ENCODE data around the gene SOX1.

SOX1 gene

GRCh38 chr13:112064222-112064621, 2.7 kb upstream of the SOX1 start:
- Histone ChIP-seq H2BK5ac (ENCODE audit: low read depth, low read length, poor library complexity, severe bottlenecking) (no peak overlapping the region), H3K9ac (ENCODE audit: low read length) (no peak overlapping the region), H3K4me1 (ENCODE audit: control insufficient read depth, insufficient read depth, low read depth, low read length) (peaks cover 25% of the 10 kb centered on the region), H3K27me3 (ENCODE audit: control insufficient read depth in 1 of 2, insufficient read depth in 1 of 2, low read length in 2 of 2) (peaks cover 77 to 84% of the 10 kb centered on the region in 2 experiments), H4K8ac (ENCODE audit: low read length) (no peak overlapping the region), H2AK5ac (ENCODE audit: low read length, severe bottlenecking) (no peak overlapping the region), H3K23ac (ENCODE audit: low read length in 2 of 2) (no peak overlapping the region), H2AFZ (ENCODE audit: low read depth, low read length) (no peak overlapping the region), H2BK12ac (ENCODE audit: low read length in 2 of 2) (no peak overlapping the region), H3K27ac (ENCODE audit: low read length, poor library complexity, severe bottlenecking) (no peak overlapping the region), H3K4ac (ENCODE audit: low read depth in 1 of 2, low read length in 2 of 2) (no peak overlapping the region), H2BK15ac (ENCODE audit: low read depth, poor library complexity, severe bottlenecking) (no peak overlapping the region), H2BK120ac (ENCODE audit: low read depth, low read length) (no peak overlapping the region), H3K9me3 (ENCODE audit: control insufficient read depth, low read length) (peaks cover 3% of the 10 kb centered on the region), H3K79me1 (replicated peaks; ENCODE audit: low read length, poor library complexity, severe bottlenecking) (no peaks in the 10 kb centered on the region), H4K91ac (ENCODE audit: low read length) (peak overlapping the region; percentile 21), H3K4me3 (ENCODE audit: insufficient read depth in 1 of 2, low read depth in 1 of 2, low read length in 2 of 2) (no peak overlapping the region), H3K4me2 (ENCODE audit: low read length, poor library complexity, severe bottlenecking) (no peak overlapping the region), H3K36me3 (ENCODE audit: control insufficient read depth in 1 of 2, insufficient read depth in 2 of 2, low read depth in 1 of 2, low read length in 2 of 2) (peaks cover 0 to 3% of the 10 kb centered on the region in 2 experiments), H3K18ac (ENCODE audit: low read depth in 1 of 2, low read length in 2 of 2) (no peak overlapping the region), H3K14ac (ENCODE audit: low read length in 2 of 2) (no peak overlapping the region)
- DNase-seq = no peak
- 8% methylated on average over 6 of the region's 7 CpGs for whole genome bisulfite sequencing

- H2BK5ac ChIP-seq (ENCODE audit: low read depth, low read length, poor library complexity, severe bottlenecking) = no peak overlapping the region
- no peak overlapping the region for H3K4ac ChIP-seq (ENCODE audit: low read depth in 1 of 2, low read length in 2 of 2)
- no peak overlapping the region for H4K91ac ChIP-seq (ENCODE audit: low read length)
- H3K79me1 ChIP-seq (replicated peaks; ENCODE audit: low read length, poor library complexity, severe bottlenecking) = no peaks in the 10 kb centered on the region
- H4K8ac ChIP-seq (ENCODE audit: low read length) = no peak overlapping the region
- no peak overlapping the region for H2BK12ac ChIP-seq (ENCODE audit: low read length in 2 of 2)
- H3K23ac ChIP-seq (ENCODE audit: low read length in 2 of 2) = no peak overlapping the region
- peaks cover 26% of the 10 kb centered on the region for H3K4me1 ChIP-seq (ENCODE audit: control insufficient read depth, insufficient read depth, low read depth, low read length)
- 6% methylated on average over 11 of the region's 11 CpGs for WGBS
- no peak for DNase-seq
- peaks cover 77 to 83% of the 10 kb centered on the region in 2 experiments for H3K27me3 ChIP-seq (ENCODE audit: control insufficient read depth in 1 of 2, insufficient read depth in 1 of 2, low read length in 2 of 2)
- H3K27ac ChIP-seq (ENCODE audit: low read length, poor library complexity, severe bottlenecking) = no peak overlapping the region
- H3K18ac ChIP-seq (ENCODE audit: low read depth in 1 of 2, low read length in 2 of 2) = no peak overlapping the region
- H2BK120ac ChIP-seq (ENCODE audit: low read depth, low read length) = no peak overlapping the region
- no peaks in the 10 kb centered on the region for H3K9me3 ChIP-seq (ENCODE audit: control insufficient read depth, low read length)
- H2AFZ ChIP-seq (ENCODE audit: low read depth, low read length) = no peak overlapping the region
- peaks cover 0 to 3% of the 10 kb centered on the region in 2 experiments for H3K36me3 ChIP-seq (ENCODE audit: control insufficient read depth in 1 of 2, insufficient read depth in 2 of 2, low read depth in 1 of 2, low read length in 2 of 2)
- H3K4me3 ChIP-seq (ENCODE audit: insufficient read depth in 1 of 2, low read depth in 1 of 2, low read length in 2 of 2) = no peak overlapping the region
- H2AK5ac ChIP-seq (ENCODE audit: low read length, severe bottlenecking) = no peak overlapping the region
- H3K14ac ChIP-seq (ENCODE audit: low read length in 2 of 2) = no peak overlapping the region
- no peak overlapping the region for H2BK15ac ChIP-seq (ENCODE audit: low read depth, poor library complexity, severe bottlenecking)
- no peak overlapping the region for H3K9ac ChIP-seq (ENCODE audit: low read length)
- H3K4me2 ChIP-seq (ENCODE audit: low read length, poor library complexity, severe bottlenecking) = no peak overlapping the region
Measured at GRCh38 chr13:112065521-112065866, 1.5 kb upstream of the SOX1 start.

GRCh38 chr13:112065867-112066623, 904 bp upstream of the SOX1 start:
- Histone ChIP-seq H3K23ac (ENCODE audit: low read length in 2 of 2) (no peak overlapping the region), H3K36me3 (ENCODE audit: control insufficient read depth in 1 of 2, insufficient read depth in 2 of 2, low read depth in 1 of 2, low read length in 2 of 2) (peaks cover 0 to 3% of the 10 kb centered on the region in 2 experiments), H2AFZ (ENCODE audit: low read depth, low read length) (no peak overlapping the region), H3K27ac (ENCODE audit: low read length, poor library complexity, severe bottlenecking) (no peak overlapping the region), H4K8ac (ENCODE audit: low read length) (no peak overlapping the region), H3K4me2 (ENCODE audit: low read length, poor library complexity, severe bottlenecking) (peak overlapping the region; percentile 46), H3K9me3 (ENCODE audit: control insufficient read depth, low read length) (no peaks in the 10 kb centered on the region), H2BK120ac (ENCODE audit: low read depth, low read length) (no peak overlapping the region), H3K79me1 (replicated peaks; ENCODE audit: low read length, poor library complexity, severe bottlenecking) (no peaks in the 10 kb centered on the region), H2AK5ac (ENCODE audit: low read length, severe bottlenecking) (no peak overlapping the region), H3K9ac (ENCODE audit: low read length) (no peak overlapping the region), H3K14ac (ENCODE audit: low read length in 2 of 2) (no peak overlapping the region), H3K18ac (ENCODE audit: low read depth in 1 of 2, low read length in 2 of 2) (no peak overlapping the region), H3K4me1 (ENCODE audit: control insufficient read depth, insufficient read depth, low read depth, low read length) (peaks cover 26% of the 10 kb centered on the region), H2BK15ac (ENCODE audit: low read depth, poor library complexity, severe bottlenecking) (no peak overlapping the region), H3K27me3 (ENCODE audit: control insufficient read depth in 1 of 2, insufficient read depth in 1 of 2, low read length in 2 of 2) (peaks cover 77 to 83% of the 10 kb centered on the region in 2 experiments), H4K91ac (ENCODE audit: low read length) (no peak overlapping the region), H3K4me3 (ENCODE audit: insufficient read depth in 1 of 2, low read depth in 1 of 2, low read length in 2 of 2) (no peak overlapping the region), H3K4ac (ENCODE audit: low read depth in 1 of 2, low read length in 2 of 2) (no peak overlapping the region), H2BK12ac (ENCODE audit: low read length in 2 of 2) (no peak overlapping the region), H2BK5ac (ENCODE audit: low read depth, low read length, poor library complexity, severe bottlenecking) (no peak overlapping the region)
- WGBS = 1% methylated on average over 42 of the region's 48 CpGs
- DNase-seq = no peak

GRCh38 chr13:112066624-112067004, 335 bp upstream of the SOX1 start:
- Histone ChIP-seq H2AK5ac (ENCODE audit: low read length, severe bottlenecking) (no peak overlapping the region), H3K79me1 (replicated peaks; ENCODE audit: low read length, poor library complexity, severe bottlenecking) (no peaks in the 10 kb centered on the region), H2BK15ac (ENCODE audit: low read depth, poor library complexity, severe bottlenecking) (no peak overlapping the region), H3K9ac (ENCODE audit: low read length) (no peak overlapping the region), H3K4ac (ENCODE audit: low read depth in 1 of 2, low read length in 2 of 2) (no peak overlapping the region), H3K27ac (ENCODE audit: low read length, poor library complexity, severe bottlenecking) (no peak overlapping the region), H2AFZ (ENCODE audit: low read depth, low read length) (no peak overlapping the region), H2BK120ac (ENCODE audit: low read depth, low read length) (no peak overlapping the region), H3K14ac (ENCODE audit: low read length in 2 of 2) (no peak overlapping the region), H3K9me3 (ENCODE audit: control insufficient read depth, low read length) (no peaks in the 10 kb centered on the region), H2BK5ac (ENCODE audit: low read depth, low read length, poor library complexity, severe bottlenecking) (no peak overlapping the region), H4K91ac (ENCODE audit: low read length) (no peak overlapping the region), H3K4me1 (ENCODE audit: control insufficient read depth, insufficient read depth, low read depth, low read length) (peaks cover 26% of the 10 kb centered on the region), H3K36me3 (ENCODE audit: control insufficient read depth in 1 of 2, insufficient read depth in 2 of 2, low read depth in 1 of 2, low read length in 2 of 2) (peaks cover 0 to 3% of the 10 kb centered on the region in 2 experiments), H3K4me2 (ENCODE audit: low read length, poor library complexity, severe bottlenecking) (peak overlapping the region; percentile 66), H3K27me3 (ENCODE audit: control insufficient read depth in 1 of 2, insufficient read depth in 1 of 2, low read length in 2 of 2) (peaks cover 77 to 83% of the 10 kb centered on the region in 2 experiments), H4K8ac (ENCODE audit: low read length) (no peak overlapping the region), H3K23ac (ENCODE audit: low read length in 2 of 2) (no peak overlapping the region), H3K4me3 (ENCODE audit: insufficient read depth in 1 of 2, low read depth in 1 of 2, low read length in 2 of 2) (peak overlapping the region in 1 of 2 experiments; percentile 31), H3K18ac (ENCODE audit: low read depth in 1 of 2, low read length in 2 of 2) (no peak overlapping the region), H2BK12ac (ENCODE audit: low read length in 2 of 2) (no peak overlapping the region)
- under 1% methylated on average over 23 of the region's 56 CpGs for WGBS
- DNase-seq = peak; percentile 6
